GM21723 (cell line): Measurements from ENCODE around the gene SIRPB2.

ENCODE experiments used
- ATAC-seq: cut with Tn5 transposase; IDR thresholded peaks from one replicate; pipeline ENCODE4 v1.9.1; 2021; ENCODE audit warnings: mild to moderate bottlenecking, moderate library complexity; ENCODE audit not compliant: unreplicated experiment

SIRPB2 gene

GRCh38 chr20:1491281-1491840 is at the start of gene SIRPB2:
Gene SIRPB2 (minus strand): TSS chr20:1491420. CDS start chr20:1491359, 61 bp downstream.
- no peak for ATAC-seq

GRCh38 chr20:1539816-1540419 is 48.7 kb upstream of the SIRPB2 start:
- no peak for ATAC-seq

DNA sequence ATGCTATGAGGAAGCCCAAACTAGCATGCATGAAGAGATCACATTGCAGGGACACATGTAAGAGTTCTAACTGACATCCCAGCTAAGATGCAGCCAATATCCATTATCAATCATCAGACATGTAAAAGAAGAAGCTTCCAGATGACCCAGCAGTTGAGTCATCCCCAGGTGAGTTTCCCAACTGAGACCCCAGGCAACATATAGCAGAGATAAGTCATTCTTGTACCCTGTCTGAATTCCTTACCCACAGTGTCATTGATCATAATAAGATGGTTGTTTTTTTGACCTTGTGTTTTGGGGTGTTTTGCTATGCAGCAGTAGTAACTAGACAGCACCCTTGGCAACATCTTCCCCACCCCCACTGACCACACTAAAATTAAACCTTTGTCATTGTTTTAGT is 47.4 kb upstream of the SIRPB2 start:
- no peak for ATAC-seq

- ATAC-seq = no peak
Observed at GRCh38 chr20:1537731-1538058, 46.5 kb upstream of the SIRPB2 start.

GRCh38 chr20:1536893-1537730 is 45.9 kb upstream of the SIRPB2 start:
- ATAC-seq = no peak

GRCh38 chr20:1535420-1536175 is 44.4 kb upstream of the SIRPB2 start:
- peak; percentile 90 for ATAC-seq

DNA sequence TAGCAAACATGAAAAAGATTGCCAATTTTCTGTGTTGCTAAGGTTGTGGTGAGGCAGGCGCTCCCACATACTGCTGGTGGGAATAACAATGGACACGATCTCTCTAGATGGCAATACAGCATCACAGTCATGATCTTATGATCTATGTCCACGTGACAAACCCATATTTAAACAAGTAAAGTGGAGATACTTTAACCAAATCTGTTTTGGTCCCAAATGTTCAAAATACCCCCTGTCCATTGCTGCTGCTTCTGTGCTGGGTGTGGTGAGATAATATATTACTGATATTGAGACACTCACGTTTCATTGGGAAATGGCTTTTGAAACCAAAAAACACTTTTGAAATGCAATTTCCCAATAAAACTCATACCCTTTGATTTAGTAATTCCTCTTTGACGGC is 43.3 kb upstream of the SIRPB2 start:
- no peak for ATAC-seq

DNA sequence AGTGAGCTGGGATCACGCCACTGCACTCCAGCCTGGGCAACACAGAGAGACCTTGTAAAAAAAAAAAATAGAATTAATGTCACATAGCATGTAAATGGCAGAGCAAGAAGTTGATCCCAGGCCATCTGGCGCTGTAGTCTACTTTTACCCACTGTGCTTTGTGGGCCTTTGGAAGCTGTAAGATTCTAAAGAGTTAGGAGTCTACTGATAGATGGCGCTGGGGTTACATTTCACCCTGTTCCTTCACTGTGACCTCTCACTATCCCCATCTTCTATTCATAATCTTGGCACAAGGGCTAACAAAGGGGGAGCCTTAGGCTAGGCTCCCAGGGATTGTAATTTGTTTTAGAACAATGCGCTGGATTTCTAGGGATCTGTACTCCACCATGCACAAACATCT is 41.8 kb upstream of the SIRPB2 start:
- ATAC-seq = no peak

- ATAC-seq = no peak
Observed at GRCh38 chr20:1528811-1529210, 37.6 kb upstream of the SIRPB2 start.

- no peak for ATAC-seq
Observed at GRCh38 chr20:1527923-1528322, 36.7 kb upstream of the SIRPB2 start.

GRCh38 chr20:1526896-1527295 is 35.7 kb upstream of the SIRPB2 start:
- ATAC-seq = no peak

DNA sequence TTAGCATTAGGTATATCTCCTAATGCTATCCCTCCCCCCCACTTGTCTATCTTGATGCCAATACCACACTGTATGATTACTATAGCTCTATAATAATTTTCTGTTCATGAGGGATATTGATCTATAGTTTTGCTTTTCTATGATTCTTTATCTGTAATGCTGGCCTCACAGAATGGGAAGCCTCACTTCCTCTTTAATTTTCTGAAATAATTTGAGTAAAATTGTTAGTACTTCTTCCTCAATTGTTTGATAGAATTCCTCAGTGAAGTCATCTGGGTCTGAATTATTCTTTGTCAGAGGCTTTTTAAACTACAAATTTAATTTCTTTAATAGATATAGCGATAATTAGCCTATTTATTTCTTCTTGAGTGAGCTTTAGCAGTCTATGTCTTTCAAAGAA is 35.1 kb upstream of the SIRPB2 start:
- ATAC-seq = no peak

DNA sequence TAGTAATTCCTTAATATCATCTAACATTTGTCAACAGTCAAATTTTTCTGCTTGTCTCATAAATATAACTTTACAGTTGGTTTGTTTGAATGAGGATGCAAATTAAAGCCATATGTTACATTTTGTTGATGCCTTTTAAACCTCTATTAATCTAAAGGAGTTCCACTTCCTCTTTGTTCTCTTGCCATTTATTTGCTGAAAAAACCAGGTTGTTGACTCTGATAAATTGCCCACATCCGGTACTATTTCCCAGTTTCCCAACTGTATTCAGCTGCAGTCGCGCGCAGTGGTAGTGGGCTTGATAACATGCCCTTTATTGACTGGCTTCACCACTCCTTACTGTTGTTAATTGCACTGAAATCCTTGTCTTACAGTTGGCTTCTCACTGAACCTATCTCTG is 32.8 kb upstream of the SIRPB2 start:
- no peak for ATAC-seq

GRCh38 chr20:1517010-1517409 is 25.8 kb upstream of the SIRPB2 start:
- no peak for ATAC-seq

- ATAC-seq = no peak
Observed at GRCh38 chr20:1513801-1514200, 22.6 kb upstream of the SIRPB2 start.

DNA sequence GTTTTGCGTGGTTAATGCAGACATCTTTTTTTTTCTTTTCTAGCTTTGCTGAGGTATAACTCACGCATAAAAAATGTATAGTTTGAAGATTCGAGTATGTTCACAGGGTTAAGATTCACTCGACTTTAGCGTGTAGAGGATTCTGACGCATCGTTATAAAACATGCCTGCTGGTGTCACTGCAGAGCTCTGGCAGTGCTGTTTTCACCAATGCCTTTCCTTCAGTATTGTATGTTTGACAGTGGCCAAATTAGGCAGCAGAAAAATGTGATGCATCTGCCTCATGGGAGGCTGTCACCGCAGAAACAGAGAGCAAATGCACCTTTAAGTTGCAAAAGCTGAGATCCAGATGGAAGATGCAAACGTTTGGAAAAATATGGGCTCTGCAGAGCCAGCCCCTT is 18.0 kb upstream of the SIRPB2 start:
- no peak for ATAC-seq

GRCh38 chr20:1508574-1508973 is 17.4 kb upstream of the SIRPB2 start:
- ATAC-seq = no peak

DNA sequence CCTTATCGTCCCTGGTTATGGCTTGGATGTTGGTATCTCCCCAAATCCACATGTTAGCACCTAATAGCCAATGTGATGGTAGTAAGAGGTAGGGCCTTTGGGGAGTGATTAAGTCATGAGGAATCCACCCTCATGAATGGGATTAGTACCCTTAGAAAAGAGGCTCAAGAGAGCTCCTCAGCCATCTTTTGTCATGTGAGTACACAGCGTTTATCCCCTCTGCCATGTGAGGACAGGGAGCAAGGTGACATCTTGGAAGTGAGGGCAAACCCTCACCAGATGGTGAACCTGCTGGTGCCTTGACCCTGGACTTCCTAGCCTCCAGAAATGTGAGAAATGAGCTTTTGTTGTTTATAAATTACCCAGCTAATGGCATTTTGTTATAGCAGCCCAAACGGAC is 16.1 kb upstream of the SIRPB2 start:
- no peak for ATAC-seq

DNA sequence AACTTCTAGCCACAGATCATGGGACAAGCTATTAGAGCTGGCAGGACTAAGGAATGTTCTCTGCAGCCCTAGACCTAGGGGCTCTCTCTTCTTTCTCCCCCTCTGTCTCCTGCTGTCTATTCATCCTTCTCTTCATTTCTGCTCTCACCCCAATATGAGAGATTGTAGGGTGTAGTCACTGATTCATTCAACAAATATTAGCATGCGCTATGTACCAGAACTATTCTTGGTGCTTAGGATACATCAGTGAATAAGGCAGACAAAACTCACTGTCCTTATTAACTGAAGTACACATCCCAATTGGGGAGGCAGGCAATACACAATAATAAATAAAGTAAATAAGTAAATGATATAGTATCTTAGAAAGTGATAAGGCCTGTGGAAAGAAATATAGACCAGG is 14.7 kb upstream of the SIRPB2 start:
- no peak for ATAC-seq

- ATAC-seq = no peak
Observed at GRCh38 chr20:1505361-1505760, 14.1 kb upstream of the SIRPB2 start.

DNA sequence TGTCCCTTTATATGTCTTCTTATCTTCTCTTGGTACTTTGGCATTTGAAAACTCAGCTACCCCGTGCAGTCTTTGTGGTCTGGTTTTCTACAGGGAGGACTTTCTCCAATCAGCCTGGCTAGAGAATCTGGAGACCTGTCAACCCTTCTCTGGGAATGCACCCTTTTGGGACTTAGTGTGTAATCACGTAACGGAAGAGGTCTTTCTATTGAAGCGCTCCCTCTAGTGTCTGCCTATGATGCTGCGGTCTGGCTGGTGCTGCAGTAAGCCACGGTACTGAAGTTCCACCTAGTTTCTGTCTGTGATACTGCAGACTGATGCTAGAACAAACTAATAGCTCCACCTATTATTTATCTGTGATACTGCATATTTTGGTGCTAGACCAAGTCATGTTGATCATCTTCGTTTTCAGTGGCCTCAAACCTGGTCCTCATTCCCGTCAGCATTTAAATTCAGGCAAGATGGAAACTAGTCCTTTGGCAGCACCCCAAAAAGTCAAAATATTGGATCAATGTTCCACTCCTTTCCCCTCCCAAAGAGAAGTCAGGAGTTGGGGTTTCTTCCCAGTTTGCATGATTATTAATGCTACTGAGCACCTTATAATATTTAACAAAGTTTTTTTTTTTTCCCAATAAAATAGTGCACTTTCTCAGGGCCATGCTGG is 12.5 kb upstream of the SIRPB2 start:
- peak; percentile 99 for ATAC-seq
